Astrocyte (in vitro differentiated cells and primary cell): ENCODE results near the gene HECW1. TPM values are rescaled to one million over a fixed set of nuclear protein-coding genes. Genes with fewer than 3 reads are reported as not detected.

Source experiments
- DNase-seq: peaks from one replicate; pipeline ENCODE4 v3.0.0-alpha.2; 2010; ENCODE audit warnings: low read depth
- FAIRE-seq: peaks from 2 replicates; lab custom pipeline; 2011; peaks lifted over from hg19 to GRCh38; lab: Jason Lieb, UNC
- H2AFZ ChIP-seq: 2 replicates; pipeline ENCODE4 v1.6.0; 2012; ENCODE audit warnings: low read depth, low read length, inconsistent platforms
- H3K27ac ChIP-seq: 2 replicates; pipeline ENCODE4 v1.5.1; 2011; ENCODE audit warnings: low read depth, low read length, inconsistent platforms
- H3K27me3 ChIP-seq: 2 replicates; pipeline ENCODE4 v1.6.0; 2011; ENCODE audit warnings: low read length, inconsistent platforms; ENCODE audit not compliant: insufficient read depth
- H3K36me3 ChIP-seq: 2 replicates; pipeline ENCODE4 v1.5.1; 2011; ENCODE audit warnings: low read length, inconsistent platforms; ENCODE audit not compliant: insufficient read depth
- H3K4me1 ChIP-seq: 2 replicates; pipeline ENCODE4 v1.5.1; 2011; ENCODE audit warnings: low read length, inconsistent platforms; ENCODE audit not compliant: insufficient read depth
- H3K4me2 ChIP-seq: 2 replicates; pipeline ENCODE4 v1.6.0; 2012; ENCODE audit warnings: low read length, inconsistent platforms
- H3K4me3 ChIP-seq: 2 replicates; pipeline ENCODE4 v1.5.1; 2011; ENCODE audit warnings: low read depth, mild to moderate bottlenecking, low read length, inconsistent platforms; ENCODE audit not compliant: insufficient read depth
- H3K79me2 ChIP-seq: 2 replicates; pipeline ENCODE4 v1.6.0; 2012; ENCODE audit warnings: mild to moderate bottlenecking, low read length, inconsistent platforms; ENCODE audit not compliant: insufficient read depth
- H3K9ac ChIP-seq: 2 replicates; pipeline ENCODE4 v1.6.0; 2012; ENCODE audit warnings: mild to moderate bottlenecking, low read length, inconsistent platforms
- H3K9me3 ChIP-seq: 2 replicates; pipeline ENCODE4 v1.5.1; 2012; ENCODE audit warnings: low read depth, mild to moderate bottlenecking, low read length, inconsistent platforms; ENCODE audit not compliant: insufficient read depth
- H4K20me1 ChIP-seq: 2 replicates; pipeline ENCODE4 v1.6.0; 2012; ENCODE audit warnings: low read length, inconsistent platforms; ENCODE audit not compliant: insufficient read depth
- H3K27ac Mint-ChIP-seq: one replicate; pipeline ENCODE4 v1.8.0; 2021; ENCODE audit warnings: mild to moderate bottlenecking, mixed read lengths; ENCODE audit not compliant: unreplicated experiment
- H3K27me3 Mint-ChIP-seq: one replicate; pipeline ENCODE4 v1.8.0; 2021; ENCODE audit warnings: low read depth, mixed read lengths; ENCODE audit not compliant: unreplicated experiment
- H3K36me3 Mint-ChIP-seq: one replicate; pipeline ENCODE4 v1.8.0; 2021; ENCODE audit warnings: low read depth, mixed read lengths; ENCODE audit not compliant: unreplicated experiment
- H3K4me1 Mint-ChIP-seq: one replicate; pipeline ENCODE4 v1.8.0; 2021; ENCODE audit warnings: low read depth, mixed read lengths; ENCODE audit not compliant: unreplicated experiment
- H3K4me3 Mint-ChIP-seq: one replicate; pipeline ENCODE4 v1.8.0; 2021; ENCODE audit warnings: mild to moderate bottlenecking, moderate library complexity, mixed read lengths; ENCODE audit not compliant: unreplicated experiment
- H3K9me3 Mint-ChIP-seq: one replicate; pipeline ENCODE4 v1.8.0; 2021; ENCODE audit warnings: mild to moderate bottlenecking, mixed read lengths; ENCODE audit not compliant: unreplicated experiment
- EZH2 ChIP-seq: IDR thresholded peaks from 2 replicates; pipeline ENCODE4 v1.6.1; 2012; ENCODE audit warnings: mild to moderate bottlenecking, low read length, inconsistent platforms; ENCODE audit not compliant: insufficient read depth
- total RNA-seq: library from RNA; stranded (reverse); gene quantifications from 2 replicates; pipeline ENCODE4 v1.2.1, GENCODE V29; 2021
- TF ChIP-seq, protein P1 (sequence below): IDR thresholded peaks from 2 replicates; pipeline ENCODE4 v1.5.1; 2011; ENCODE audit warnings: low read depth, mild to moderate bottlenecking, inconsistent platforms, low read length, moderate library complexity; ENCODE audit not compliant: insufficient read depth

The HECW1 gene
- total RNA-seq, 1 donor from 2014 or later = 3.3 TPM

- Histone ChIP-seq H3K4me2 (no peak overlapping the region), H3K4me3 (no peak overlapping the region), H3K9me3 (no peaks in the 10 kb centered on the region), H3K9ac (no peak overlapping the region), H2AFZ (no peak overlapping the region), H3K79me2 (no peaks in the 10 kb centered on the region), H3K36me3 (no peaks in the 10 kb centered on the region), H3K4me1 (no peaks in the 10 kb centered on the region), H3K27me3 (no peaks in the 10 kb centered on the region), H3K27ac (no peak overlapping the region), H4K20me1 (no peaks in the 10 kb centered on the region)
- Mint-ChIP-seq H3K4me3 (no peak overlapping the region), H3K9me3 (peaks cover 5% of the 10 kb centered on the region), H3K4me1 (peaks cover 18% of the 10 kb centered on the region), H3K27me3 (no peaks in the 10 kb centered on the region), H3K27ac (no peak overlapping the region), H3K36me3 (no peaks in the 10 kb centered on the region)
- TF ChIP-seq, protein P1, sequence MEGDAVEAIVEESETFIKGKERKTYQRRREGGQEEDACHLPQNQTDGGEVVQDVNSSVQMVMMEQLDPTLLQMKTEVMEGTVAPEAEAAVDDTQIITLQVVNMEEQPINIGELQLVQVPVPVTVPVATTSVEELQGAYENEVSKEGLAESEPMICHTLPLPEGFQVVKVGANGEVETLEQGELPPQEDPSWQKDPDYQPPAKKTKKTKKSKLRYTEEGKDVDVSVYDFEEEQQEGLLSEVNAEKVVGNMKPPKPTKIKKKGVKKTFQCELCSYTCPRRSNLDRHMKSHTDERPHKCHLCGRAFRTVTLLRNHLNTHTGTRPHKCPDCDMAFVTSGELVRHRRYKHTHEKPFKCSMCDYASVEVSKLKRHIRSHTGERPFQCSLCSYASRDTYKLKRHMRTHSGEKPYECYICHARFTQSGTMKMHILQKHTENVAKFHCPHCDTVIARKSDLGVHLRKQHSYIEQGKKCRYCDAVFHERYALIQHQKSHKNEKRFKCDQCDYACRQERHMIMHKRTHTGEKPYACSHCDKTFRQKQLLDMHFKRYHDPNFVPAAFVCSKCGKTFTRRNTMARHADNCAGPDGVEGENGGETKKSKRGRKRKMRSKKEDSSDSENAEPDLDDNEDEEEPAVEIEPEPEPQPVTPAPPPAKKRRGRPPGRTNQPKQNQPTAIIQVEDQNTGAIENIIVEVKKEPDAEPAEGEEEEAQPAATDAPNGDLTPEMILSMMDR = no peak
- no peak for TF ChIP-seq EZH2
- FAIRE-seq (no peak), DNase-seq (no peak)
Measured at GRCh38 chr7:43575506-43575905, 463.1 kb downstream of the HECW1 start.

DNA sequence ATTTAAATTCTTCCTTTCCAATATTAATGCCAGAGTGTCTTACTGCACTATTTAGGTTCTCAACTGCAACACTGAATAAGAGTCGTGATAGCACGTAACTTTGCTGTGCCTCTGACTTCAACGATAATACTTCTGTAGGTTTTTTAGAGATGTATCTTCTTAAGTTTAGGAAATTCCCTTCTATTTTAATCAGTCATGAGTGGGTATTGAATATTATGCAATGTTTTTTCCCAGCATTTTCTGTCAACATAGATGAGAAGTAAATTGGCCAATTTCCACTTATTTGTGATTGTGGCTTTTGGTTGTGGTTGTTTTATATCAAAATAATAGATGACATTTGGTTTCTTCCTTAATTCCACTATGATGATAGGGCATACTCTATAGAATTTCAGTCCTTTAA lies 463.8 kb downstream of the HECW1 start:
- FAIRE-seq = no peak
- Histone ChIP-seq H3K27me3 (no peaks in the 10 kb centered on the region), H3K36me3 (no peaks in the 10 kb centered on the region), H3K4me2 (no peak overlapping the region), H3K79me2 (no peaks in the 10 kb centered on the region), H3K4me3 (no peak overlapping the region), H4K20me1 (no peaks in the 10 kb centered on the region), H2AFZ (no peak overlapping the region), H3K4me1 (no peaks in the 10 kb centered on the region), H3K27ac (no peak overlapping the region), H3K9me3 (no peaks in the 10 kb centered on the region), H3K9ac (no peak overlapping the region)
- Mint-ChIP-seq H3K27me3 (peaks cover under 1% of the 10 kb centered on the region), H3K4me1 (peaks cover 16% of the 10 kb centered on the region), H3K4me3 (no peak overlapping the region), H3K36me3 (no peaks in the 10 kb centered on the region), H3K9me3 (peaks cover 5% of the 10 kb centered on the region), H3K27ac (no peak overlapping the region)
- TF ChIP-seq, protein P1 = no peak
- no peak for TF ChIP-seq EZH2
- DNase-seq = no peak

GRCh38 chr7:43577485-43577951 lies 465.1 kb downstream of the HECW1 start:
- peaks cover 14% of the 10 kb centered on the region for H3K4me1 Mint-ChIP-seq
- Histone ChIP-seq H4K20me1 (no peaks in the 10 kb centered on the region), H3K79me2 (no peaks in the 10 kb centered on the region), H3K4me2 (no peak overlapping the region), H3K9ac (no peak overlapping the region), H3K27ac (no peak overlapping the region), H3K27me3 (peaks cover 4% of the 10 kb centered on the region), H3K4me1 (peaks cover 1% of the 10 kb centered on the region), H3K4me3 (no peak overlapping the region), H2AFZ (peak overlapping the region; percentile 35), H3K9me3 (no peaks in the 10 kb centered on the region), H3K36me3 (no peaks in the 10 kb centered on the region)
- FAIRE-seq = no peak
- peaks cover 5% of the 10 kb centered on the region for H3K9me3 Mint-ChIP-seq
- H3K27me3 Mint-ChIP-seq = peaks cover 6% of the 10 kb centered on the region
- H3K4me3 Mint-ChIP-seq = peak overlapping the region; percentile 7
- DNase-seq = peak; percentile 61
- TF ChIP-seq, protein P1 = no peak
- TF ChIP-seq EZH2 = no peak
- no peaks in the 10 kb centered on the region for H3K36me3 Mint-ChIP-seq
- peak overlapping the region; percentile 66 for H3K27ac Mint-ChIP-seq
